Heart left ventricle (tissue), 16 donors: ENCODE measurements around the gene TRIM29. TPM values are rescaled to one million over a fixed set of nuclear protein-coding genes. Genes with fewer than 3 reads are reported as not detected.

Experiments used
- ATAC-seq, 4 donors: fragments of 200-7000 bp; cut with Tn5 transposase; one replicate each; pipeline ENCODE4 v1.9.1; 2020 to 2022; ENCODE audit warnings: moderate library complexity in 4 of 4, mild to moderate bottlenecking in 3 of 4, moderate number of reproducible peaks in 1 of 4
- DNase-seq, 5 donors: peaks; one replicate each; pipeline ENCODE4 v3.0.0-alpha.2; 2020
- H3K27ac ChIP-seq, 12 donors: fragments of 200-600 bp; sonication (generic) in 4 of 12; one replicate each; pipeline versions ENCODE4 v1.5.0 to v1.8.0; 2016 to 2022; ENCODE audit warnings: mild to moderate bottlenecking in 2 of 12
- H3K27me3 ChIP-seq, 9 donors: fragments of 200-600 bp; sonication (generic) in 2 of 9; one replicate each; pipeline versions ENCODE4 v1.5.1 to v1.8.0; 2016 to 2022; ENCODE audit warnings: mild to moderate bottlenecking in 3 of 9
- H3K36me3 ChIP-seq, 9 donors: fragments of 200-600 bp; sonication (generic) in 2 of 9; one replicate each; pipeline versions ENCODE4 v1.5.0 to v1.8.0; 2018 to 2022; ENCODE audit warnings: mild to moderate bottlenecking in 2 of 9
- H3K4me1 ChIP-seq, 12 donors: fragments of 200-600 bp; sonication (generic) in 4 of 12; one replicate each; pipeline versions ENCODE4 v1.5.0 to v1.8.0; 2016 to 2022; ENCODE audit warnings: mild to moderate bottlenecking in 3 of 12
- H3K4me3 ChIP-seq, 12 donors: fragments of 200-600 bp; sonication (generic) in 4 of 12; one replicate each; pipeline versions ENCODE4 v1.5.0 to v1.8.0; 2017 to 2022; ENCODE audit warnings: mild to moderate bottlenecking in 9 of 12, moderate library complexity in 4 of 12
- H3K9me3 ChIP-seq, 12 donors: fragments of 200-600 bp; sonication (generic) in 4 of 12; one replicate each; pipeline versions ENCODE4 v1.5.0 to v1.8.0; 2016 to 2022; ENCODE audit warnings: mild to moderate bottlenecking in 1 of 12
- POLR2A ChIP-seq, 2 donors: fragments of 450-650 bp; IDR thresholded peaks; one replicate each; pipeline ENCODE4 v1.6.1; 2017; ENCODE audit warnings: antibody characterized with exemption in 2 of 2, mild to moderate bottlenecking in 2 of 2, moderate library complexity in 2 of 2
- WGBS, 4 donors: extraction: QIAGEN DNeasy Blood & Tissue Kit in 2 of 4; methylation state at CpG; one replicate each; pipeline versions ENCODE4 v1.1.5 to v1.1.7; 2013 to 2018; 5-methylcytosine and 5-hydroxymethylcytosine counted together
- intact Hi-C, 10 donors: fragments of 100-400 bp; cut with DNase I; formaldehyde crosslinking; loops; one replicate each; pipeline versions ENCODE4 v1.11.1 to v1.14.2; 2022
- polyA plus RNA-seq, 2 donors: library from polyadenylated mRNA; stranded (reverse); fragments of 200-250 nt; gene quantifications; one replicate each; pipeline ENCODE4 v1.2.3, GENCODE V29; 2013
- total RNA-seq, 9 donors: library from RNA; depleted of rRNA in 2 of 9; stranded (reverse); fragments of >200 nt in 2 of 9; fragmentation: NEBNext Ultra II Directional in 3 of 9; extraction: Animal tissue kit (Norgen Biotek cat#: 25700) in 3 of 9; gene quantifications; one replicate each; pipeline versions ENCODE4 v1.1.0 to v1.2.4, GENCODE V29; 2016 to 2023
- TF ChIP-seq, protein P1 (sequence below), 12 donors: fragments of 200-600 bp; sonication (generic) in 4 of 12; IDR thresholded peaks; one replicate each; pipeline versions ENCODE4 v1.5.0 to v1.8.0; 2018 to 2022; ENCODE audit warnings: antibody characterized with exemption in 12 of 12, mild to moderate bottlenecking in 5 of 12
- donor health status: ischemic (EF 13 %, LVEDD 7.1; RV severe dilation, severe dysfunction).
- donor health status: healthy with polysubstance abuse.
- donor health status: DM: no; HTN: yes; CAD: no.
- donor health status: DM: no; HTN: no; CAD: no.
- donor health status: ischemic (EF 25% LVEDD 6.9; RV normal size, moderate dysfunction).
- donor health status: ischemic (EF 25% LVEDD 5.7; RV mildly dilated, moderate dysfunction).
- donor health status: healthy.
- donor health status: DM: yes; HTN: yes; CAD: no.
- donor health status: ischemic (EF 35%, LVEDD 5.7; RV mildly dilated, moderate dysfunction).
- donor health status: nonischemic (EF 11% LVEDD 7.7; RV severe dilation, severe dysfunction).
- donor health status: DM: yes; HTN: yes; CAD: no.
- donor health status: PGD.
- donor health status: ischemic (EF 29% LVEDD 5.4; RV normal size, mild dysfunction).
- donor health status: nonischemic (EF 23%, LVEDD 6.1; RV moderate dilation, normal function).

TRIM29 gene
- total and polyA plus RNA-seq, 11 donors, result 0.14 to 6.4 (median 0.56) TPM; not detected in 8

DNA sequence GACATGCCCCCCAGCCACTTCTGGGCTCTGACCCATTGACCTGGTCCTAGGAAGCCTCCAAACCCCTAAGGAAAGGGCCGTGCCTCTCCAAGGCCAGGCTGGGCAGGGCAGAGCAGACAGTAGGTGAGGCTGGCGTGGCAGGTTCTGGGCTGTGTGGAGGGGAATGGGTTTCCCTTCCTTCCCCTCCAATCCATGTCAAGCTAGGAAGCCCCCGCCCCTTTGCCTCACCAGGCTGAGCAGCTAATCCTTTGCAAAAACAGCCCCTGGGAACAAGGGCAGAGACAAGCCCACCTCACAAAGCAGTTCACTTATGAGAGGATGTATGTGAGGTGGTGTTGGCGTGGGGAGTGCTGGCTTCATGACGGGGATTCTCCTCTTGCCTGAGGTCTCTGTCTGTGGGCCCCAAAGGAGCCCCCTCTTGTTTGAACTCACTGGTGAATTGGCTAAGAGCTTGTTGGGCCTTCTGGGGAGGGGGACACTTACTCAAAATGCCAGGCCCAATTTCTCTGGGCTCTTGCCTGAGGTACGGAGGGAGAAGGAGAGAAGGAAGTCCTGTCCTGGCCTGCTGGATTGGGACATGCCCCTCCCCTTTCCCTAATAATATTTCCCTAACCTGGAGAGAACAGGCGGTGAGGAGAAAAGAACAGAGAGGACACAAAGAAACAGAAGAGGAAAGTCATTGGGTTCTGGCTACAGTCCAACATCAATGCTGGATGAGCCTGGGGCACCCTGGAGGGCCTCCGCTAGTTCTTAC, 1.6 kb upstream of the TRIM29 start:
- no peaks in the 10 kb centered on the region for H3K4me1 ChIP-seq
- TF ChIP-seq, protein P1, sequence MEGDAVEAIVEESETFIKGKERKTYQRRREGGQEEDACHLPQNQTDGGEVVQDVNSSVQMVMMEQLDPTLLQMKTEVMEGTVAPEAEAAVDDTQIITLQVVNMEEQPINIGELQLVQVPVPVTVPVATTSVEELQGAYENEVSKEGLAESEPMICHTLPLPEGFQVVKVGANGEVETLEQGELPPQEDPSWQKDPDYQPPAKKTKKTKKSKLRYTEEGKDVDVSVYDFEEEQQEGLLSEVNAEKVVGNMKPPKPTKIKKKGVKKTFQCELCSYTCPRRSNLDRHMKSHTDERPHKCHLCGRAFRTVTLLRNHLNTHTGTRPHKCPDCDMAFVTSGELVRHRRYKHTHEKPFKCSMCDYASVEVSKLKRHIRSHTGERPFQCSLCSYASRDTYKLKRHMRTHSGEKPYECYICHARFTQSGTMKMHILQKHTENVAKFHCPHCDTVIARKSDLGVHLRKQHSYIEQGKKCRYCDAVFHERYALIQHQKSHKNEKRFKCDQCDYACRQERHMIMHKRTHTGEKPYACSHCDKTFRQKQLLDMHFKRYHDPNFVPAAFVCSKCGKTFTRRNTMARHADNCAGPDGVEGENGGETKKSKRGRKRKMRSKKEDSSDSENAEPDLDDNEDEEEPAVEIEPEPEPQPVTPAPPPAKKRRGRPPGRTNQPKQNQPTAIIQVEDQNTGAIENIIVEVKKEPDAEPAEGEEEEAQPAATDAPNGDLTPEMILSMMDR (IDR thresholded peaks at IDR 0.05), result no peak
- TF ChIP-seq POLR2A (IDR thresholded peaks at IDR 0.05), result no peak
- H3K27me3 ChIP-seq, result peaks cover 0 to 28% (median 7%) of the 10 kb centered on the region in 9 donors
- no peak overlapping the region for H3K27ac ChIP-seq
- no peak for ATAC-seq
- H3K4me3 ChIP-seq, result no peak overlapping the region
- no peaks in the 10 kb centered on the region for H3K36me3 ChIP-seq
- H3K9me3 ChIP-seq, result no peaks in the 10 kb centered on the region
- no peak for DNase-seq
- intact Hi-C loops, result no loop called here
- 80 to 89% (median 84%) methylated on average over 8 of the region's 8 CpGs for WGBS, 4 donors

DNA sequence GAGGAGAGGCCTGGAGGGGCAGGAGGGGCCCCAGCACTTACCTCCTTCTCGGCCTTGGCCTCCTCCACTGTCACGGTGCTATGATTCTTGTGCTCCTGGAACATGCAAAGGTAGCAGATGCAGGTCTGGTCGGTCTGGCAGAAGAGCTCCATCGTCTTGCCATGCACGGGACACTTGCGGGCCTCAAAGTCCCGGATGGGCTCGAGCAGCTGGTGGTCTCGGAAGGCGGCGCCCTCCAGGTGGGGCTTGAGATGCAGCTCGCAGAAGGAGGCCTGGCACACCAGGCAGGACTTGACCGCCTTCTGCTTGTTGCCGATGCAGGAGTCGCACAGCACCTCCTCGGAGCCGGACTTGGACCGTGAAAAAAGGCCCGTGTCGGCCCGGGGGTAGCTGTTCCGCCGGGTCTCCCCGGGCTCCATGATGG, 714 bp downstream of the TRIM29 start:
- peaks cover 0 to 8% (median 0%) of the 10 kb centered on the region in 9 donors for H3K27me3 ChIP-seq
- DNase-seq (peak in 2 of 5 donors; percentile 3 to 8), ATAC-seq (no peak)
- no peak overlapping the region for H3K27ac ChIP-seq
- WGBS, 4 donors, result 91 to 97% (median 93%) methylated on average over 19 to 24 of the region's 24 CpGs
- H3K9me3 ChIP-seq, result no peaks in the 10 kb centered on the region
- intact Hi-C loops, result no loop called here
- no peaks in the 10 kb centered on the region for H3K36me3 ChIP-seq
- no peak for TF ChIP-seq POLR2A (IDR thresholded peaks at IDR 0.05)
- TF ChIP-seq, protein P1 (IDR thresholded peaks at IDR 0.05), result no peak
- no peak overlapping the region for H3K4me3 ChIP-seq
- H3K4me1 ChIP-seq, result no peaks in the 10 kb centered on the region

DNA sequence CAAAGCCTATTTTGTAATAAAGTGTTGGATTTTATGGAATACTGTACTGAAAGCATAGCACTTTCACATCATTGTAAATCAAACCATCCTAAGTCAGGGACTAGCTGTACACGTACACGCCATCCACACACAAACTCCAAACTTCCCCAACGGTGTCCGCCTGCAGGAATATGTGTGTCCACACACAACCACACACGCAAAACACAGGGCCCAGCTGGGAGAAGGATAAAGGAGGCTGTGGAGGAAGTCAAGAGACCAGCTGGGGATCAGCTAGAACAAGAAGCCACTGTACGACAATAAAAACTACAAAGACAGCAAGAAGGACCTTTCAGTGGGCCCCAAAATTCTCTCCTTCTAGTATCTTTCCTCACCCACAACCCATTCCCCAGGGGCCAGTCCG, 1.6 kb downstream of the TRIM29 start:
- WGBS, 4 donors, result 79 to 85% (median 84%) methylated on average over 7 of the region's 7 CpGs
- DNase-seq, result peak in 1 of 5 donors; percentile 0
- Histone ChIP-seq H3K27me3 (peaks cover 0 to 8% (median 0%) of the 10 kb centered on the region in 9 donors), H3K4me3 (no peak overlapping the region), H3K9me3 (no peaks in the 10 kb centered on the region), H3K27ac (no peak overlapping the region), H3K4me1 (no peaks in the 10 kb centered on the region), H3K36me3 (no peaks in the 10 kb centered on the region)
- intact Hi-C loops, result no loop called here
- TF ChIP-seq POLR2A (IDR thresholded peaks at IDR 0.05), result no peak
- TF ChIP-seq, protein P1 (IDR thresholded peaks at IDR 0.05), result no peak
- ATAC-seq, result no peak

DNA sequence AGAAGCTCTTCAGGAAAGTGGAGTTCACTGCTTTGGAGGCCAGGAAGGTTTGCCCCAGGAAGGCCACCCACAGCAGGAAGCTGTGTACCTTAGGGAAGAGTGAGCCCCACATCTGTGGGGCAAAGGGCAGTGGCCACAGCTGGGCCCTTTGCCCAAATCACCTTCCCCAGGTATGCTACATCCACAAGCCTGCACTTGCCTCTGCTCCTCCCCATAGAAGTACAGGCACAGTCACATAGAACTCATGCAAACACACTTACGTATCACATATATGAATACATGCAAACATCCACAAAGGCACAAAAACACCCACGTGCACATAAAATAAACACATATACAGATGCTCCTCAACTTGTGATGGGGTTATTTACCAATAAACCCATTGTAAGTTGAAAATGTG, 2.1 kb downstream of the TRIM29 start:
- H3K36me3 ChIP-seq, result no peaks in the 10 kb centered on the region
- no peak for ATAC-seq
- DNase-seq, result peak in 1 of 5 donors; percentile 8
- no peak overlapping the region for H3K4me3 ChIP-seq
- TF ChIP-seq, protein P1 (IDR thresholded peaks at IDR 0.05), result no peak
- no peak for TF ChIP-seq POLR2A (IDR thresholded peaks at IDR 0.05)
- H3K4me1 ChIP-seq, result no peaks in the 10 kb centered on the region
- 84 to 95% (median 89%) methylated on average over 2 of the region's 2 CpGs for WGBS, 4 donors
- intact Hi-C loops, result no loop called here
- H3K27me3 ChIP-seq, result peaks cover 0 to 8% (median 0%) of the 10 kb centered on the region in 9 donors
- H3K27ac ChIP-seq, result no peak overlapping the region
- H3K9me3 ChIP-seq, result no peaks in the 10 kb centered on the region
